GM19372 (cell line): Measurements from ENCODE around the gene RNF31.

Source experiments
- ATAC-seq: cut with Tn5 transposase; IDR thresholded peaks from one replicate; pipeline ENCODE4 v1.9.1; 2021; ENCODE audit warnings: mild to moderate bottlenecking, low read depth, moderate library complexity; ENCODE audit not compliant: unreplicated experiment

The RNF31 gene

GRCh38 chr14:24156840-24157239 is 9.5 kb downstream of the RNF31 start:
- ATAC-seq: no peak

GRCh38 chr14:24157331-24157730 is 10.0 kb downstream of the RNF31 start:
- no peak for ATAC-seq

GRCh38 chr14:24159777-24160498 is 12.6 kb downstream of the RNF31 start:
- no peak for ATAC-seq

GRCh38 chr14:24160499-24160849 is 13.2 kb downstream of the RNF31 start:
- ATAC-seq: no peak

- ATAC-seq: peak; percentile 79
These were observed 13.8 kb downstream of the RNF31 start, which contains the start of gene IRF9 for GRCh38 chr14:24160850-24161804. Gene IRF9, plus strand, starts transcription at chr14:24161265. Its CDS starts 880 bp downstream, at chr14:24162145.

- ATAC-seq: no peak
These were observed 14.8 kb downstream of the RNF31 start for GRCh38 chr14:24162093-24162492.

GRCh38 chr14:24164518-24164991 is 17.3 kb downstream of the RNF31 start:
- ATAC-seq: no peak

- ATAC-seq: no peak
These were observed 18.5 kb downstream of the RNF31 start for GRCh38 chr14:24165785-24166184.

- no peak for ATAC-seq
These were observed 20.3 kb downstream of the RNF31 start for GRCh38 chr14:24167469-24168114.

- ATAC-seq: peak; percentile 70
These were observed 24.3 kb downstream of the RNF31 start, which contains the start of gene REC8 for GRCh38 chr14:24171422-24172260. Gene REC8, plus strand, starts transcription at chr14:24172080. Its CDS starts 473 bp downstream, at chr14:24172553.

- ATAC-seq: peak; percentile 17
These were observed 25.1 kb downstream of the RNF31 start for GRCh38 chr14:24172261-24172860.

GRCh38 chr14:24172871-24173281 is 25.6 kb downstream of the RNF31 start:
- no peak for ATAC-seq

GRCh38 chr14:24176599-24176998 is 29.3 kb downstream of the RNF31 start:
- no peak for ATAC-seq

GRCh38 chr14:24177041-24177825 is 29.9 kb downstream of the RNF31 start:
- ATAC-seq: no peak

GRCh38 chr14:24177891-24178290 is 30.6 kb downstream of the RNF31 start:
- no peak for ATAC-seq

- ATAC-seq: no peak
These were observed 31.3 kb downstream of the RNF31 start for GRCh38 chr14:24178399-24179178.

- ATAC-seq: no peak
These were observed 32.1 kb downstream of the RNF31 start for GRCh38 chr14:24179294-24179960.
